ENCODE results near the gene CETP.

DNA sequence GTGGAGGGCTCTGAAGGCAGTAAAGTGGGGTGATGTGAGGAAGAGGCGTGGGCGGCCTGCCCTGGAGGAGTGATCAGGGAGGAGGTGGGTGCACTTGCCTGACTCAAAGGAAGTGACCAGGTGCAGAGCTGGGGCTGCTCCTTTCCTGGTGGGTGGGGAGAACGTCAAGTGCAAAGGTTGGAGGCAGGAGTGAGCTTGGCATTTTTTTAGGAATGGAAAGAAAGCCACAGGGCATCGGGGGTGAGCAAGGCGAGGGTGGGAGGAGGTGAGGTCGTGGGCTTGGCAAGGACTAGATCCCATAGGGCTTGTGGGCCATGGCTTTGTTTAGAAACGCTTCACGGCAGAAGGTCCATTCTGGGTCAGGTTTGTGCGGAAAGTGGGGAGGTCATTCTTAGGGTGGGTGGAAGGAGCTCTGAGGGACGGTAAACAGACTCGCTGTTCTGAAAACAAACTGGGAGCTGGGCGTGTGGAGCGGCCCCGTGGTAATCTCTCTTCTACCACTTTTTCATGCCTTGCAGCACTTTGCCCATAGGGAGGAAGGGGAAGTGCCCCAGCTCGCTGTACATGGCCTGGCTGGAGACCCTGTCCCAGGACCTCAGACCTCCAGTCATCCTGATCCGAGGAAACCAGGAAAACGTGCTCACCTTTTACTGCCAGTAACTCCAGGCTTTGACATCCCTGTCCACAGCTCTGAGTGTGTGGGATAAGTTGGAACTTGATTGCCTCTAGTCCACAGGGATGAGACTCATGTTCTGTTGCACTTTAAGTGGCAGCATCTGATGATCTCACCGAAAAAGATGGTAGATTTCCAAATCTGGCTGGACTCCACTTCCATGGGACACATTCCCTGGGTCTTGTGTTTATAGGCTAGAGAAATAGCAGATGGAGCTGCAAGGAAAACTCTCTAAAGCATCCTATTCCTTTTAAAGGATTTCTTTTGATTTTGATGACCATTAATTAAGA is 48.7 kb upstream of the CETP start:
- TF ChIP-seq EZH2 (IDR thresholded peaks at IDR 0.05; ENCODE audit: low read length, missing control alignments): no peak
- TF ChIP-seq, protein P1, sequence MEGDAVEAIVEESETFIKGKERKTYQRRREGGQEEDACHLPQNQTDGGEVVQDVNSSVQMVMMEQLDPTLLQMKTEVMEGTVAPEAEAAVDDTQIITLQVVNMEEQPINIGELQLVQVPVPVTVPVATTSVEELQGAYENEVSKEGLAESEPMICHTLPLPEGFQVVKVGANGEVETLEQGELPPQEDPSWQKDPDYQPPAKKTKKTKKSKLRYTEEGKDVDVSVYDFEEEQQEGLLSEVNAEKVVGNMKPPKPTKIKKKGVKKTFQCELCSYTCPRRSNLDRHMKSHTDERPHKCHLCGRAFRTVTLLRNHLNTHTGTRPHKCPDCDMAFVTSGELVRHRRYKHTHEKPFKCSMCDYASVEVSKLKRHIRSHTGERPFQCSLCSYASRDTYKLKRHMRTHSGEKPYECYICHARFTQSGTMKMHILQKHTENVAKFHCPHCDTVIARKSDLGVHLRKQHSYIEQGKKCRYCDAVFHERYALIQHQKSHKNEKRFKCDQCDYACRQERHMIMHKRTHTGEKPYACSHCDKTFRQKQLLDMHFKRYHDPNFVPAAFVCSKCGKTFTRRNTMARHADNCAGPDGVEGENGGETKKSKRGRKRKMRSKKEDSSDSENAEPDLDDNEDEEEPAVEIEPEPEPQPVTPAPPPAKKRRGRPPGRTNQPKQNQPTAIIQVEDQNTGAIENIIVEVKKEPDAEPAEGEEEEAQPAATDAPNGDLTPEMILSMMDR (conservative IDR thresholded peaks at IDR 0.05 in 1 of 2, IDR thresholded peaks at IDR 0.05 in 1 of 2; ENCODE audit: low read depth in 1 of 2, low read length in 2 of 2): no peak

Data from fibroblast of lung (primary cell).